ENCODE measurements around the gene COPS6.

COPS6 gene

DNA sequence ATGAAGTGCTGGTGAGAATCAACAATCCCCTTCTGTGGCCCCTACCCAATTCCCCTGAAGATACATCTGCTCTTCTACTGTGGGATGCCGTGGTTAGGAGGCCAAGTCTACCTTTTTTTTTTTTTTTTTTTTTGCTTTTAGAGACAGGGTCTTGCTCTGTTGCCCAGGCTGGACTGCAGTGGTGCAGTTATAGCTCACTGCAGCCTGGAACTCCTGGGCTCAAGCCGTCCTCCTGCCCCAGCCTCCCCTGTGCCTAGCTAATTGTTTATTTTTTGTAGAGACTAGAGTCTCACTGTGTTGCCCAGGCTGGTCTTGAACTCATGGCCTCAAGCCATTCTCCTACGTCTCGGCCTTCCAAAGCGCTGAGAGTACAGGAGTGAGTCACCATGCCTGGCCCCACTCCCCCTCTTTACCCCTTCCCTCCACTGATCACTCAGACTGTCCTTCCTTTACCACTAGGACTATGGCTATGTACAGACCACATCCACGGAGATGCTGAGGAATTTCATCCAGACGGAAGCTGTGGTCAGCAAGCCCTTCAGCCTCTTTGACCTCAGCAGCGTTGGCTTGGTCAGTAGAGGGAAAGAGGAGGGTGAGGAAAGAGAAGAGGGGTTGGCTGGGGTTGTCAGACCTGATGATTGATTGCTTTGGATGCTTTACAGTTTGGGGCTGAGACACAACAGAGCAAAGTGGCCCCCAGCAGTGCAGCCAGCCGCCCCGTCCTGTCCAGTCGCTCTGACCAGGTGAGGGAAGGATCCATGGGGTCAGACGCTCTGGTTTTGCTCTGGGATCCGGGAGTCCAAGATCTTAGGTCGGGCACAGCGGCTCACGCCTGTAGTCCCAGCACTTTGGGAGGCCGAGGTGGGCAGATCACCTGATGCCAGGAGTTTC, 14.4 kb downstream of the COPS6 start:
- DNase-seq (ENCODE audit: low read depth in 2 of 2): no peak

DNA sequence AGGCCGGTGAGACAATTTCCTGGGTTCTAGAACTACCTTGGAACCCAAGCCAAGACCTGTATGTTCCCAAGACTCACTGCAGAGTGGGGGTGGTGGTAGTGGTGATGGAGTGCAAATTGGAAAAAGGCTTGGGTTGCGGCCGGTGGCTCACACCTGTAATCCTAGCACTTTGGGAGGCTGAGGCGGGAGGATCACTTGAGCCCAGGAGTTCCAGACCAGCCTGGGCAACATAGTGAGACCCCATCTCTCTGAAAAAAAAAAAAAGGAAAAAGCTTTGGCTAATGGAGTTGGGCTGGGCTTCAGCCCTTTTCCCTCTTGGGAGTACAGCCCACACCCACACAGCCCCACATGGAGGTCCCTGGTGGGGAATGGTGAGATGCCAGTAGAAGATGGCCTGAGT, 16.8 kb downstream of the COPS6 start:
- DNase-seq (ENCODE audit: low read depth in 2 of 2): no peak

DNA sequence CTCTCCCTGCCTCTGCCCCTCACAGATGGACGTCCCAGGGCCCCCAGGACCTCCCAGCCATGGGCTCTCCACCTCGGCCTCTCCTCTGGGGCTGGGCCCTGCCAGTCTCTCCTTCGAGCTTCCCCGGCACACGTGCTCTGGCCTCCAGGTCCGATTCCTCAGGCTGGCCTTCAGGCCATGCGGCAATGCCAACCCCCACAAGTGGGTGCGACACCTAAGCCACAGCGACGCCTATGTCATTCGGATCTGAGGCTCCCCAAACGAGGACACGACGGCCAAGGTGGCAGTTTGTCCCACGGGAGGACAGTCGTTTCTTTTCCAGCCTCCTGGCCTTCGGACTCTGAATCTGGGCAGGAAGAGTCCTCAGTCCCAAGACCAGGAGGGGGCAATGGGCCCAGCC, 17.9 kb downstream of the COPS6 start:
- DNase-seq (ENCODE audit: low read depth in 2 of 2): no peak

DNA sequence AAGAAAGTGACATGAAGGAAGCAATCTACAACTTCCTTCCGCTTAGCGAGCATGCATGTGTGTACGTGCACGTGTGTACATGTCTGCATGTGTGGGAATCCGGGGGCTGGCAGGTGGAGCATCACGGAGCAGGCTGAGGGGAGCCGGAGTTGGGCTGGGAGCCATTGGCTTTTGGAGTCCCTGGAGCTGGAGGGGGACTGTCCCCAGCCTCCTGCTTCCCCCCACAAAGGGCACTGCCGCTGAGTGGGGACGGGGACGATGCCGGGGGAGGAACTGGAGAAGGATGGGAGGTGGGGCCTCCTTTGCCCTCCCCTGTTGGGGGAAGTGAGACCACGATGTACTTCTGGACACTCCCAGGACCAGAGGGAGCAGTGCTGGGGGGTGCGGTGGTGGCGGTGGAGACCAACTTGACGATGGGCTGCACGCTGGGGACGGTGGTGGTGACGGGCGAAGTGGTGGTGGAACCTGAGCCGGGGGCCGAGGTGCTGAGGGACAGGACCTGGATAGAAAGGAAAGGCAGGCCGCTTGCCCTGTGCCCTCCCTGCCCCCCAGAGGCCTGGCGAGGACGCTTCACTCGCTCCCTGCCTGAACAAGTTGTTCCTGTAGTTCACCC, 18.5 kb downstream of the COPS6 start:
- DNase-seq (ENCODE audit: low read depth in 2 of 2): no peak

DNA sequence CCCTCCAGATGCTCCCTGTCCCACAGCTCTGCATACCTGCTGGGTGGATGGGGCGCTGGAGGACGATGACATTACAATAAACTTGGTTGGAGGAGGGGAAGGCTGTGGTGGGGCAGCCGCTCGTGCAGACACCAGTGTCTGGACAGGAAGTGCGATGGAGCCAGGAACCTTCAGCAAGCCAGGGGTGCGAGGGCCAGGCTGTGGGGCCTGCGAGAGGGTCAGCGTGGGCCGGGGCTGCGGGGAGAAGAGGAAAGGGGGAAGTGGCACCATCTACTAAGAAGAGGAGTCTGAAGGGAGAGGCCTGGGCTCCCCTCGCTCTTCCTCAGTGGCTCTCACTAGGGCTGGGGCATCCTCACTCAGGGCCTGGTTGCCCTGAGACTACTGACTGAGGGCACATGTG, 19.1 kb downstream of the COPS6 start:
- DNase-seq (ENCODE audit: low read depth in 2 of 2): no peak

DNA sequence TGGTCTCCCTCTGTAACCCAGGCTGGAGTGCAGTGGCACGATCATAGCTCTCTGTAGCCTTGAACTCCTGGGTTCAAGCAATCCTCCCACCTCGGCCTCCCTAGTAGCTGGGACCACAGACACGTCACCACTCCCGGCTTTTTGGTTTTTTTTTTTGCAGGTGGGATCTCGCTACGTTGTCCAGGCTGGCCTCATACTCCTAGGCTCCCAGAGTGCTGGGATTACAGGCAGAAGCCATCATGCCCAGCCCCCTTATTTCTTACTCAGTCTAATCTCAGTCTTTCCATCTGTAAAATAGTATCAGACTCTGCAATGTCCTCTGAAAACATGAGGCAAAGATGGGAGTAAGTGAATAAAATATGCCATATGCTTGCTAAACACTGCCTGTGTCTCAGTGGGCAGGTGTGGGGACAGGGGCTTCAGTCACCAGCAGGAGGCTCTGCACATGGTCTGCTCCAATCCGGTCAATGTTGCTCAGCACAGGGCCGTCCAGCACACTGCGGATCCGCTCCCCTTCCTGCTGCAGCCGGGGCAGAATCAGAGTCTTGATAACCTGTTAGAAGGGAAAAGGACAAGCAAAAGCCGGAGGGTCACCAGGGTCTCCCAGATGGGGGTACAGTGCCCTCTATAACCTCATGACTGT, 20.9 kb downstream of the COPS6 start:
- no peak for DNase-seq (ENCODE audit: low read depth in 2 of 2)

DNA sequence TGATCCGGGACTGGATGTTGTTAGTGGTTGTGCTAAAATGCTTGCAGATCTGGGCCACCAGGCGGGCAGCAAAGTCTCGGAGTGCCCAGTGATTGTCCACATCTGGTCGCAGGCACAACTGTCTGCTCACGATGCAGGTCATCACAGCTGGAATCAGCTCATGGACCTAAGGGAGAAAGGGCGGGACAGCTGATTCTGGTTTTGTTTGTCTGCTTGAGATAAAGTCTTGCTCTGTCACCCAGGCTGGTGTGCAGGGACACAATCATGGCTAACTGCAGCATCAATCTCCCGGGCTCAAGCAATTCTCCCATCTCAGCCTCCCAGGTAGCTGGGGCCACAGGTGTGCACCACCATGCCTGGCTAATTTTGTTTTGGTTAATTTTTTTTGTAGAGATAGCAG, 22.4 kb downstream of the COPS6 start:
- no peak for DNase-seq (ENCODE audit: low read depth in 2 of 2)

DNA sequence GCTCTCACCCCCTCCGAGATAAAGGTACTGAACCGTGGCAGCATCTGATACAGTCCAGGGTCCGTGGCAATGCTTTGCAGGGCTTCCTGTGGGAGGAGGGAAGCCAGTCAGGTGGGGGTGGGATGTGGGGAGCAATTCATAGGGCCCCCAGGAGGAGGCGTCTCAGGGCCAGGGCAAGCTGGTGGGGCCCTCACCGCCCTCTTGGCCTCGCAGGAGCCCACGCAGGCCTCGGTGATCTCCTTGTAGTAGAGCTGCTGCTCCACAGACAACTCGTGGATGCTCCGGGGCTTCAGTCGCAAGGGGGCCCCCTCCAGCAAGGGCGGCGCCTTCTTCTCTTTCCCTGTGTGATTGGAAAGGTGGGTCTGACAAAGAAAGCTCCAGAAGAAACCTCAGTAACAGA, 23.1 kb downstream of the COPS6 start:
- no peak for DNase-seq (ENCODE audit: low read depth in 2 of 2)

DNA sequence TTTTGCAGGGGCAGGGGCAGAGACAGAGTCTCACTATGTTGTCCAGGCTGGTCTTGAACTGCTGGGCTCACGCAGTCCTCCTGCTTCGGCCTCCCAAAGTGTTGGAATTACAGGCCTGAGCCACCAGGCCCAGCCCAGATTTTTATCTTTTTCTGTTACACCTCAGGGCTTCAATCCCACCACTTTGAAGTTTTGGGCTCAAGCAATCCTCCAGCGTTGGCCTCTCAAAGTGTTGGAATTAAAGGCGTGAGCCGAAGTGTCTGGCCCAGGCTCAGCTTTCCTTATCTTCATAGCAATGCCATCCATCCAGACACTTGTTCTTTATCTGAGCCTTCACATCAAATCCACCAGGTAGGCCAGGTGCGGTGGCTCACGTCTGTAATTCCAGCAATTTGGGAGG, 26.3 kb downstream of the COPS6 start:
- no peak for DNase-seq (ENCODE audit: low read depth in 2 of 2)

DNA sequence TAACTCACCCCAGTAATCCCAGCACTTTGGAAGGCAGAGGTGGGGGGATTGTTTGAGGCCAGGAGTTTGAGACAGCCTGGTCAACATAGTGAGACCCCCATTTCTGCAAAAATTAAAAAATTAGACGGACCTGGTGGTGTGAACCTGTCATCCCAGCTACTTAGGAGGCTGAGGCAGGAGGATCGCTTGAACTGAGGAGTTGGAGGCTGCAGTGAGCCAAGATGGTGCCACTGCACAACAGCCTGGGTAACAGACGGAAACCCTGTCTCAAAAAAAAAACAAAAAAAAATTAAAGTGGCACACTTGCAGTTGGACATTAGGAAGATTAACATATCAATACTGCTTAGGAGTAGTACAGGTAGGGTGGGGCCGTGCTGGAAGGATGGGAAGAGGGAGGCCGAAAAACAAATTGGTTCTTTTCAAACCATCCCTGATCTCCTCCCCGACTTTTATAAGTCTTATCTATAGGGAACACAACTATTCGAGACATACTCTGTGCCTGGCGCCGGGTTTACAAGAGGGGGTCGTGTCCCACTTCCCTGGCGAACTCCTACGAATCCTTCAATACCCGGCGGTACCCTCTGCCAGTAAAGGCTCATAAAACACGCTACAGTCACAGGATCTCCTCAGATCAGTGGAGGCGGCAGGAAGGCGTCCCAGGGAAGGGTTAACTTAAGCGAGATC, 29.8 kb downstream of the COPS6 start:
- no peak for DNase-seq (ENCODE audit: low read depth in 2 of 2)

DNA sequence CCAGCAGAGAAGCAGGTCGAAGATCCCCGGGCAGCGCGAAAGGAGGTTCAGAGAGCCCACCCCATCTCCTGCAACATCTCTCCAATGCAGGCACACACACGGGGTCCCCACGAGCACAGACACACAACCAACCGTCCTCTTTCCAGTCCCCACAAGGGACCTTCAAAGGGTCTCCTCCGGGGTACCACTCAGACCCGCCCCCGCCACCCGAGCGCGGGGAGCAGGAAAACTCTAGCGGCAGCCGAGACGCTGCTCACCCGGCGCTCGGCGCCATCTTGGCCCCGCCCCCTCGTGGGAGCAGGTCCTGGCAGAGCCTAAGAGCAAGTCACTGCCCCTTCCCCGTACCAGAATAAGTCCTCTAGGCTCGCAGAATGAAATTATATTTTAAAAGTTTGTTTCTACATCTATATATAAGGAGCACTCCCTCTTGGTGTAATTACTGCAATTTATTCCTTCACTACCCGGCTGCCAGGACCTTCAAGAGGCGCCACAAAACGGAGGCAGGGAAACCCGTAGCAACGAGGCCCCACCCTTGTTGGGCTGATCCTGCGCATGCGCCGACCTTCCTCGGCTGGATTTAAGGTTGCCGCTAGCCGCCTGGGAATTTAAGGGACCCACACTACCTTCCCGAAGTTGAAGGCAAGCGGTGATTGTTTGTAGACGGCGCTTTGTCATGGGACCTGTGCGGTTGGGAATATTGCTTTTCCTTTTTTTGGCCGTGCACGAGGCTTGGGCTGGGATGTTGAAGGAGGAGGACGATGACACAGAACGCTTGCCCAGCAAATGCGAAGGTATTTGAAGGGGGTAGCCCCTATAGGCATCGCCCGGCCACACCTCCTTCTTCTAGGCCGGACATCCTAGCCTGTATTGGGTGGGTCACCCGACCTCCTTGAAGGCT, 30.6 kb downstream of the COPS6 start, which contains the start of the genes CNPY4 and TAF6:
CNPY4 (plus strand) TSS at position 563 of the 898 bp plus-strand sequence; CDS start at position 674, 111 bp downstream.
TAF6 (minus strand) TSS at position 287 of the 898 bp plus-strand sequence. CDS start 5,149 bp downstream, outside the sequence.
- DNase-seq (ENCODE audit: low read depth in 2 of 2): peak; percentile 91 to 94

DNA sequence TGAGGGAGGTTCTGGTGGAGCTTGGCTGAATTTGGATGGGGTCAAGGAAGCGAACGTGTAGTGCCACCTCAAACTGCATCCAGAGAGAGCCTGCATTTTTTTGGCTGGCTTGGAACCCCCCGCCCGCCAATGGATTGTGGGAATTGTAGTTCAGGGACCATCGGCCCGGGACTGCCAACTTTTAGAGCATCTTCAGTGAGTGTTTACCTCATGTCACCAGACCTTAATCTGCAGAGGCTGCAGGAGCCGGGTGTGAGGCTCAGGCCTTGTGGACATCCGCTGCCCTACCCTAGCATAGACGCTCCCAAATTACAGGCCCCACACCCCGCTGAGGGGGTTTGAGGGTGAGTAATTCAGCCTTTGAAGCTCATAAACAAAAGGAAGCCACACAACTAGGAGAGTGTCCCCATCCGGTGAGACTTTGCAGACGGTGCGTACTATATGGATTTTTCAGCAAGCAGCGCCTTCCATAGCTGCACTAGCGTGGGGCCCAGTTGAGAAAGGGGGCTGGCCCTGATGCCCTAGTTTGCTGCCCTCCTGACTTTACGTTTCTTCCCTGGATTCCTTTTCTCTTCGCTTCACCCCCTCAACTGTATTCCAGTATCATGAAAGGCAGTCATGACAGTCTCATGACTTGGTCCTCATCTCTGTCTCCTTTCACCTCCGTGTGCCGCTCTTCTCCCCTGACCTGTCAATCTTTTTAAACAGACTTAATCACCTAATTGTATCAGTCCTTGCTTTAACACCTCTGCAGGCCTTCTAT, 31.4 kb downstream of the COPS6 start:
- DNase-seq (ENCODE audit: low read depth in 2 of 2): peak; percentile 61 to 64

DNA sequence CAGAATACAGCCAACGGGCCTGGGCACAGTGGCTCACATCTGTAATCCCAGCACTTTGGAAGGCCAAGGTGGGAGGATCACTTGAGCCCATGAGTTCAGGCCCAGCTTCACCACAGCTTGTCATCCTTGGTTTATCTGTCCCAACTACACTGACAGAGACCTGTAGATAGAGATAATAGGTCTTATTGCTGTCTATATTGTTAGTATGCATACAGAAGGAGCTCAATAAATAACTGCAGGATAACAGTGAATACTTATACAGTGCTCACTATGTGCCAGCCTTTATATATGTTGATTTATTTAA, 31.9 kb downstream of the COPS6 start:
- no peak for DNase-seq (ENCODE audit: low read depth in 2 of 2)

DNA sequence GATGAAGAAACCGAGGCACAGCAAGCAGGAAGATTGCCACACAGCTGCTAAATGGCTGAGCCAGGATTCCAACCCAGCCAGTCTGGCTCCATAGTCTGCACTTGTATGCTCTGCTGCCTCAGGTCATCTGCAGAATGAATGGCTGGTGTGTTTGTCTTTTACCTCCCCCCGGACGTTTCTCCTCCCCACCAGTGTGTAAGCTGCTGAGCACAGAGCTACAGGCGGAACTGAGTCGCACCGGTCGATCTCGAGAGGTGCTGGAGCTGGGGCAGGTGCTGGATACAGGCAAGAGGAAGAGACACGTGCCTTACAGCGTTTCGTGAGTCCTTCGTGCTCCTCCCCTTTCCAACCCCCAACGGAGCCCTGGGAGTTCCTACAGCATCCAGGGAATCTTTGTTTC, 33.3 kb downstream of the COPS6 start:
- no peak for DNase-seq (ENCODE audit: low read depth in 2 of 2)

DNA sequence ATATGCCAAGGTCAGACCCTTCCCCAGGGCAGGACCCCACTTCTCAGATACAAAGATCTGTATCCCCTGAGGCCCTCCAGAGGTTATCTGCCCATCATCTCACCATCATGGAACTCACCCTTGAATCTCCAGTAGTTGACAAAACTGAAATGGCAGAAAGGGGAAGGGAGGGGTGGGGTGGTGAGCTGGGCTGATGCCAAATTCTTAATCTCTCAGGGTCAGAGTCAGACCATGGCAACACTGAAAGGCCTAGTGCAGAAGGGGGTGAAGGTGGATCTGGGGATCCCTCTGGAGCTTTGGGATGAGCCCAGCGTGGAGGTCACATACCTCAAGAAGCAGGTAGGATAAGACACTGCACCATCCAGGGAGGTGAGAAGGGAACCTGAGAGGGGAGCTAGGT, 33.8 kb downstream of the COPS6 start:
- DNase-seq (ENCODE audit: low read depth in 2 of 2): no peak

DNA sequence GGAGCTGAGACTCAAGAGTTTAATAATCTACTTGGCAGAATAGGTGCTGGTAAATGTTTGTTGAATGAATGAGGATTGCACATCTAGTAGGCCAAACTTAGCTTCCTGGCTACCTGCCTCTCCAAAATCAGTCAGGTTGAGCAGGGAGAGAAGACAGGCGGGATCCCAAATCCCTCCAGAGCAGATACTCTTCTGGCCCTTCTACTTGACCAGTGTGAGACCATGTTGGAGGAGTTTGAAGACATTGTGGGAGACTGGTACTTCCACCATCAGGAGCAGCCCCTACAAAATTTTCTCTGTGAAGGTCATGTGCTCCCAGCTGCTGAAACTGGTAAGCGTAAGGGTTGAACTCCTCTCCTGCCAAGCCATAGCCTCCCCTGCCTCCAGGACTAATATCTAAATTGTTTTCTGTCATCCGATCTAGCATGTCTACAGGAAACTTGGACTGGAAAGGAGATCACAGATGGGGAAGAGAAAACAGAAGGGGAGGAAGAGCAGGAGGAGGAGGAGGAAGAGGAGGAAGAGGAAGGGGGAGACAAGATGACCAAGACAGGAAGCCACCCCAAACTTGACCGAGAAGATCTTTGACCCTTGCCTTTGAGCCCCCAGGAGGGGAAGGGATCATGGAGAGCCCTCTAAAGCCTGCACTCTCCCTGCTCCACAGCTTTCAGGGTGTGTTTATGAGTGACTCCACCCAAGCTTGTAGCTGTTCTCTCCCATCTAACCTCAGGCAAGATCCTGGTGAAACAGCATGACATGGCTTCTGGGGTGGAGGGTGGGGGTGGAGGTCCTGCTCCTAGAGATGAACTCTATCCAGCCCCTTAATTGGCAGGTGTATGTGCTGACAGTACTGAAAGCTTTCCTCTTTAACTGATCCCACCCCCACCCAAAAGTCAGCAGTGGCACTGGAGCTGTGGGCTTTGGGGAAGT, 35.8 kb downstream of the COPS6 start:
- no peak for DNase-seq (ENCODE audit: low read depth in 2 of 2)

DNA sequence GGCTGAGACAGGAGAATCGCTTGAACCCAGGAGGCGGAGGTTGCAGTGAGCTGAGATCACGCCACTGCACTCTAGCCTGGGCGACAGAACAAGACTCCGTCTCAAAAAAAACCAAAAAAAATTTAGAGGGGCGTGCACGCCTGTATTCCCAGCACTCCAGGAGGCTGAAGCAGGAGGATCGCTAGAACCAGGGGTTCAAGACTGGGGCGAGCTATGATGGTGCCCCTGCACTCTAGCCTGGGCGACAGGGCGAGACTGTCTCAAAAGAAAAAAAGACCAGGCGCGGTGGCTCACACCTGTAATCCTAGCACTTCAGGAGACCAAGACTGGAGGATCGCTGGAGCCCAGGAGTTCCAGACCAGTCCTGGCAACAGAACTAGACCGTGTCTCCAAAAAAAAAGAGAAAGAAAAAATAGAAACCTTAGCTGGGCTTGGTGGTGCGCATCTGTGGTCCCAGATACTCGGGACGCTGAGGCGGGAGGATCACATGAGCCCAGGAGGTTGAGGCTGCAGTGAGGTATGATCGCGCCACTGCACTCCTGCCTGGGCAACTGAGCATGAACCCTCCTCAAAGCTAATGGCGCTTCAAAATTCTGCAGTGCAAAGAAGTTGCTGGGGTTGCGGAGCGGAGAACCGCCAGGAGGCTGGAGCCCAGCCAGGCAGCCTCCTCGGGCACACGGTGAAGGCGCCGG, 37.6 kb downstream of the COPS6 start:
- DNase-seq (ENCODE audit: low read depth in 2 of 2): no peak

DNA sequence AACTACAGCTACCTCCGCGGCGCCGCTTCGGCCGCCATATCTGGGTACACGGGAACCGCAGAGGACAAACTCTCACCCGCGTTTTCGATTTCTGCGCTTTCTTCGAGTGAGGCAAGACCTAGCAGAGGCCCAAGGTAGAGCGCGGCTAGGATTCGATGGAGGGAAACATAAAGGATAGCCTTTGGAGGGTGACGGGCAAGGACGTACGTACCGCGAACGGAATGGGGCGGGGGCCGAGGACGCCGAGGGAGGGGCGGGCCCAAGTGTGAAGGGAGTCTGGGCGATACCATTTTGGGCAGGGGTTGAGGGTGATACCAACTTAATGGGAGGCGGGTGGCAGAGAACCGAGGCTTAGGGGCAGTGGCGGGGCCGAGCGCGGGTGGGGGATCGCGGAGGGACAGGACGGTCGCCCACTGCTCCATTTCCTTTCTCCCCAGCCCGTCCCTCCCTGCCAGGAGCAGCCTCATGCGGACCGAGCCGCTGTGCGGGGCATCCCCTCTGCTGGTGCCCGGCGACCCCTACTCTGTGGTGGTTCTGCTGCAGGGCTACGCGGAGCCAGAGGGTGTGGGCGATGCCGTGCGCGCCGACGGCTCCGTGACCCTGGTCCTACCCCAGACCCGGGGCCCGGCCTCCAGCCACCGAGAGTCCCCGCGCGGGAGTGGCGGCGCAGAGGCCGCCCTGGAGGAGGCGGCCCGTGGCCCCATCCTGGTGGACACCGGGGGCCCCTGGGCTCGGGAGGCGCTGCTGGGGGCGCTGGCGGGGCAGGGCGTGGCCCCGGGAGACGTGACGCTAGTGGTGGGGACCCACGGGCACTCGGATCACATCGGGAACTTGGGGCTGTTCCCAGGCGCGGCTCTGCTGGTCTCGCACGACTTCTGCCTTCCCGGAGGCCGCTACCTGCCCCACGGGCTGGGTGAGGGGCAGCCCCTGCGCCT, 38.4 kb downstream of the COPS6 start, which contains the start of gene MBLAC1:
MBLAC1 (plus strand) TSS at position 37 of the 935 bp plus-strand sequence; CDS start at position 466, 429 bp downstream.
- DNase-seq (ENCODE audit: low read depth in 2 of 2): peak; percentile 87 to 88
